Stimulated activated CD8-positive, alpha-beta memory T cell treated with anti-CD3 and anti-CD28 coated beads, Interleukin-7, amount 100 ng/mL, for 4 hours (primary cell): Measurements from ENCODE around the gene CAMK1G.

ENCODE experiments used
- DNase-seq, 2 donors: peaks; one replicate each; pipeline ENCODE4 v3.0.0-alpha.2; 2020; ENCODE audit warnings: low read depth in 2 of 2

CAMK1G gene

GRCh38 chr1:209600541-209600940 lies 17.0 kb downstream of the CAMK1G start:
- DNase-seq = no peak

- DNase-seq = no peak
These were observed 18.5 kb downstream of the CAMK1G start for GRCh38 chr1:209601809-209602657.

- DNase-seq = no peak
These were observed 20.4 kb downstream of the CAMK1G start for GRCh38 chr1:209603877-209604276.

- no peak for DNase-seq
These were observed 23.7 kb downstream of the CAMK1G start for GRCh38 chr1:209607102-209607794.

GRCh38 chr1:209607795-209608178 lies 24.3 kb downstream of the CAMK1G start:
- DNase-seq = no peak

- no peak for DNase-seq
These were observed 25.7 kb downstream of the CAMK1G start for GRCh38 chr1:209609041-209609790.

GRCh38 chr1:209609791-209610630 lies 26.5 kb downstream of the CAMK1G start:
- DNase-seq = no peak

GRCh38 chr1:209610631-209610905 lies 27.1 kb downstream of the CAMK1G start:
- no peak for DNase-seq

GRCh38 chr1:209611771-209612570 lies 28.5 kb downstream of the CAMK1G start:
- no peak for DNase-seq

GRCh38 chr1:209612646-209613399 lies 29.3 kb downstream of the CAMK1G start:
- no peak for DNase-seq

- no peak for DNase-seq
These were observed 30.1 kb downstream of the CAMK1G start for GRCh38 chr1:209613400-209614150.

- DNase-seq = no peak
These were observed 30.6 kb downstream of the CAMK1G start for GRCh38 chr1:209614151-209614420.

GRCh38 chr1:209614906-209615305 lies 31.4 kb downstream of the CAMK1G start:
- DNase-seq = no peak

GRCh38 chr1:209616366-209617046 lies 33.0 kb downstream of the CAMK1G start:
- no peak for DNase-seq

- no peak for DNase-seq
These were observed 33.6 kb downstream of the CAMK1G start for GRCh38 chr1:209617047-209617673.

- DNase-seq = no peak
These were observed 34.2 kb downstream of the CAMK1G start for GRCh38 chr1:209617755-209618154.

- no peak for DNase-seq
These were observed 34.8 kb downstream of the CAMK1G start for GRCh38 chr1:209618291-209618690.

- DNase-seq = no peak
These were observed 35.4 kb downstream of the CAMK1G start for GRCh38 chr1:209618756-209619420.
